HG02678 (cell line): ENCODE measurements around the gene UPF3B.
"Not testable (repeated sequence)": the region's sequence is repeated elsewhere in the genome, so short reads cannot be mapped to it uniquely, and the experiment has no call there.

ENCODE experiments used
- ATAC-seq: cut with Tn5 transposase; IDR thresholded peaks from one replicate; pipeline ENCODE4 v1.9.1; 2021; ENCODE audit warnings: mild to moderate bottlenecking, moderate library complexity; ENCODE audit not compliant: unreplicated experiment

Gene UPF3B

DNA sequence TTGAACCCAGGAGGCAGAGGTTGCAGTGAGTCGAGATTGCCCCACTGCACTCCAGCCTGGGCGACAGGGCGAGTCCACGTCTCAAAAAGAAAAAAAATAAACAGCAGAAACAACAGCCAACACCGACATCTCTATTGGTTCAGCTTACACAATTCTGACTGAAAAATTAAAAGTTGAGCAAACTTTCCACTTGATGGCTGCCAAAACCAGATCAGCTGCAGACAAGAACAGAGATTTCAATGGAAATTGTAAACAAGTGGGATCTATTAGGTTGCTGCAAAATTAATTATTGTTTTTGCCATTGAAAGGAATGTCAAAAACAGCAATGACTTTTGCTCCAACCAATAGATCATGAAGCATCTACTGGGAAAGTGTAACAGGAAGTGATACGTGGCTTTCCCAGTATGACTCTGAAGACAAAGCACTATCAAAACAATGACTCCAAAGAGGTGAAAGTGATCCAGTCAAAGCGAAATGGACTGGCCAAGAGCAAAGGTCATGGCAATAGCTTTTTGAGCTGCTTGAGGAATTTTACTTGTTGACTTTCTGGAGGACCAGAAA lies 26.3 kb downstream of the UPF3B start:
- ATAC-seq: no peak

DNA sequence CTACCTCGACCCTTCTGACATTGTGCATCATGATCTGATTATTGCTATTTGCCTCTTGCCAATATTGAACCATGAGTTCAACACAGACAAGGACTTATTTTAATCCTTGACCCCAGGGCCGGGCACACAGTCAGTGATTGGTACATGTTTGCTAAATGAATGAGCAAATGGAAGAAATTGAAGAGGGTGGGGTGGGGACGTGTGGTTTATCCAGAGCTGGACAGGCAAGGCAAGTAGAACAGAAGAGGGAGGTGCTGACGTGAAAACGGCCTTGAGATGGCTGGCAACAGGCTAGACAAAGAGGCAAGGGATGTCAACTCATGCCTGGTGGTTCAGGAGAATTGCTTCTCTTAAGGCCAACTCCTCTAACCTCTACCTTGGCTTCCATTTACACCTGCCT lies 28.5 kb downstream of the UPF3B start:
- ATAC-seq: not testable (repeated sequence)

DNA sequence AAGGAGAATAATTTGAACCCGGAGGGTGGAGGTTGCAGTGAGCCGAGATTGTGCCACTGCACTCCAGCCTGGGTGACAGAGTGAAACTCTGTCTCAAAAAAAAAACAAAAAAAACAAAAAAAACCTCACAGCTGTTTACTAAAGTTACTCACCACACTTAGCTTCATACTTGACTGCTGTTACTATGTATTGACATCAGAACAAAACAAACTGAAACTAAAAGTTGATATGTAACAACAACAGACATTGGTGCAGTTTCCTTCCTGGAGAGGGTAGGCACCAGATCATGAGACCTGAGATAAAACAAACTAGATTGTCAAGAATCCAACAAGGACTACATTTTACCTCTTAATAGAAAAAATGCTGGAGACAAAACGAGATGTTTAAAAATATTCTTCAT lies 31.1 kb downstream of the UPF3B start:
- ATAC-seq: peak; percentile 96

DNA sequence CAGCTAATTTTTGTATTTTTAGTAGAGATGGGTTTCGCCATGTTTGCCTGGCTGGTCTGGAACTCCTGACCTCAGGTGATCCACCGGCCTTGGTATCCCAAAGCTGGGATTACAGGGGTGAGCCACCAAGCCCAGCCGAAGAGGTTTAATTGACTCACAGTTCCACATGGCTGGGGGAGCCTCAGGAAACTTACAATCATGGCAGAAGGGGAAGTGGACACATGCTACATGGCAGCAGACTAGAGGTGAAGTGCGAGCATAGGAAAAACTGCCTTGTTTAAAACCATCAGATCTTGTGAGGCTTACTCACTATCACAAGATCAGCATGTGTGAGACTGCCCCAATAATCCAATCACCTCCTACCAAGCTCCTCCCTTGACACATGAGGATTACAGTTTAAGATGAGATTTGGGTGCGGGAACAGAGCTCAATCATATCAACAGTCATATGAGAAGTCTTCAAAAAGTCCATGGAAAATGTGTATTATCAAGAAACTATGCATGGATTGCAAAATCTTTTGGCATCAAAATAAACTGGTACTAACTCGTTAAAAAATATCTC lies 35.6 kb downstream of the UPF3B start:
- ATAC-seq: no peak

DNA sequence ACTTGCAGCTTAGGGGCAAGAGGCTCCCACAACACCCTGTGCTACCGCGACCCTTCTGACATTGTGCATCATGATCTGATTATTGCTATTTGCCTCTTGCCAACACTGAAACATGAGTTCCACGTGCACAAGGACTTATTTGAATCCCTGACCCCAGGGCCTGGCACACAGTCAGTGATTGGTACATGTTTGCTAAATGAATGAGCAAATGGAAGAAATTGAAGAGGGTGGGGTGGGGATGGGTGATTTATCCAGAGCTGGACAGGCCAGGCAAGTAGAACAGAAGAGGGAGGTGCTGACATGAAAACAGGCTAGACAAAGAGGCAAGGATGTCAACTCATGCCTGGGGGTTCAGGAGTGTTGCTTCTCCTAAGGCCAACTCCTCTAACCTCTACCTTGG lies 36.5 kb downstream of the UPF3B start:
- no peak for ATAC-seq

DNA sequence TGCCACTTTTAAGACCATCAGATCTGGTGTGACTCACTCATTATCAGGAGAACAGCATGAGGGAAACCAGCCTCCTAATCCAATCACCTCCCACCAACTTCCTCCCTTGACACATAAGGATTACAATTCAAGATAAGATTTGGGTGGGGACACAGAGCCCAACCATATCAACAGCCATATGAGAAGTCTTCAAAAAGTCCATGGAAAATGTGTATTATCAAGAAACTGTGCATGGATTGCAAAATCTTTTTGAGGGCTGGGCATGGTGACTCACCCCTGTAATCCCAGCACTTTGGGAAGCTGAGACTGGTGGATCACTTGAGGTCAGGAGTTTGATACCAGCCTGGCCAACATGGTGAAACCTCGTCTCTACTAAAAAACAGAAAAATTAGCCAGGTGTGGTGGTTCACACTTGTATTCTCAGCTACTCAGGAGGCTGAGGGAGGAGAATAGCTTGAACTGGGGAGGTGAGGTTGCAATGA lies 43.5 kb downstream of the UPF3B start:
- no peak for ATAC-seq

DNA sequence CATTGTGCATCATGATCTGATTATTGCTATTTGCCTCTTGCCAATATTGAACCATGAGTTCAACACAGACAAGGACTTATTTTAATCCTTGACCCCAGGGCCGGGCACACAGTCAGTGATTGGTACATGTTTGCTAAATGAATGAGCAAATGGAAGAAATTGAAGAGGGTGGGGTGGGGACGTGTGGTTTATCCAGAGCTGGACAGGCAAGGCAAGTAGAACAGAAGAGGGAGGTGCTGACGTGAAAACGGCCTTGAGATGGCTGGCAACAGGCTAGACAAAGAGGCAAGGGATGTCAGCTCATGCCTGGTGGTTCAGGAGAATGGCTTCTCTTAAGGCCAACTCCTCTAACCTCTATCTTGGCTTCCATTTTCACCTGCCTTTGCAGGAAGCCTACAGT lies 44.3 kb downstream of the UPF3B start:
- ATAC-seq: not testable (repeated sequence)

DNA sequence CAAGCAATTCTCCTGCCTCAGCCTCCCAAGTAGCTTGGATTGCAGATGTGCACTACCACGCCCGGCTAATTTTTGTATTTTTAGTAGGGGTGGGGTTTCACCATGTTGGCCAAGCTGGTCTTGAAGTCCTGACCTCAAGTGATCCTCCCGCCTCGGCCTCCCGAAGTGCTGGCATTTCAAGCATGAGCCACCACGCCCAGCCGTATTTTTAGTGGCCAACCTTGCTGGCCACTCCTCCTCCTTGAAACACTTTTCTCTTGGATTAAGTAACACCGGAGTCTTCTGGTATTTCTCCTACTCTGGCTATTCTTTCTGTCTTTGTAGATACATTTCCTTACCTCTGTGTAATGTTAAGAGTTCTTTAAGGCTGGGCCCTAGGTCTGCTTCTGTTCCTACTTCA lies 50.2 kb downstream of the UPF3B start:
- ATAC-seq: no peak

DNA sequence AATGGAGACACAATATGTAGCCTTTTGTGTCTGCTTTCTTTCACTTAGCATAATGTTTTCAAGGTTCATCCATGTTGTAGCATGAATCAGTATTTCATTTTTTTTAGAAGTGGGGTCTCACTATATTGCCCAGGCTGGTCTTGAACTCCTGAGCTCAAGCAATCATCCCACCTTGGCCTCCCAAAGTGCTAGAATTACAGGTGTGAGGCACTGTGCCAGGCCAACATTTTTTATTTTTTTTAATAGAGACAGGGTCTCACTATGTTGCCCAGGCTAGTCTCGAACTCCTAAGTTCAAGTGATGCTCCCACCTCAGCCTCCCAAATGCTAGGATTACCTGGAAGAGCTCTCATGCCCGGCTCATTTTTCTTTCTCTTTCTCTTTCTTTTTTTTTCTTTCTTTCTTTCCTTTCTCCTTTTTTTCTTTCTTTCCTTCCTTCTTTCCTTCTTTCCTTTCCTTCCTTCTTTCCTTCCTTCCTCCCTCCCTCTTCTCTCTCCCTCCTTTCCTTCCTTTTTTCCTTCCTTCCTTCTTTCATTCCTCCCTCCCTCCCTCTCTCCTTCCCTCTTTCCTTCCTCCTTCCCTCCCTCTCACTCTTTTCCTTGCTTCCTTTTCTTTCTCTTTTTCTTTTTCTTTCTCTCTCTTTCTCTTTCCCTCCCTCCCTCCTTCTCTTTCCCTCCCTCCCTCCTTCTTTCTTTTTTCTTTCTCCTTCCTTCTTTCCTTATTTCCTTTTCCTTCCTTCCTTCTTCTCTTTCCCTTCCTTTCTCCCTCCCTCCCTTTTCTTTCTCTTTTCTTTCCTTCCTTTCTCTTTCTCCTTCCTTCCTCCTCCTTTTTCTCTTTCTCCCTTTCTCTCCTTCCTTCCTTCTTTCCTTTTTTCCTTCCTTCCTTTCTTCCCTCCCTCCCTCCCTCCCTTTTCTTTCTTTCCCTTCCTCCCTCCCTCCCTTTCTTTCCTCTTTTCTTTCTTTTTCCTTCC lies 51.2 kb downstream of the UPF3B start:
- ATAC-seq: no peak

DNA sequence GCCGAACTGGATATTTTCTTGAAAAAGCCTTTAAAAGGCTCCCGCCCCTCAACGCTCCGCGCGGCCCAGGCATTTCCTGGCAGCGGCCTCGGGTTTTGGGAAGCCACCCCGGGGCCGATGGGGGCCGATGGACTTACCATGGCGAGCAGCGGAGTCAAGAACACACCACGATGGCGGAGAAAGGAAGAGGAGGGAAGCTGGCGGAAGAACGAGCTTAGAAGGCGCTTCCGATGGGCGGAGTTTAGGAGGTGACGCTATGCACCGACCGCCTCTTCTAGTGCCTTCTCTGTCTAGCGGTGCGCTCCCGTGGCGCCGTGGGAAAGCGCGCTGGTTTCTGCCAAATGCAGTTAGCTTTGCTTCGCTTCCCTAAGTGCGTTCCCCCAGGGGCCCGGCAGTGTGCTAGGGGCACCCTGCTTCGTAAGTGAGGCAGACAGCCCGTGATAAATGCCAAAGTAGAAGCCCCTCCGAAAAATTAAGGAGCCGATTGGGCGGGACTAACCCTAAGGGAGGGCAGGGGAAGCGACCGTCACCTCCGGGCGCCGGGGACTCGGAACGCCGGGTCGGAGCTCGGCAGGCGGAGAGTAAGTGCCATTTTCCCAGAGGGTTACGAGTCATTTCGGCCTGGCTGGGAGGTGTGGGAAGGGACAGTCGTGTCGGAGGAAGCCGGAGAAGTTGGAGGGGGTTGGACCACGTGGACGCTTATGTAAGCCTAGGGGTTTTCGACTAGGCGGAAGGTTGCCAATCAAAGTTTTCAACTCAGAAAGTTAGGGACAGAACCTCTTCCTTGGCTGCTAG lies 61.1 kb downstream of the UPF3B start, which contains the start of gene RPL39:
RPL39 (minus strand) TSS at position 194 of the 795 bp plus-strand sequence; CDS start at position 140, 54 bp downstream.
- peak; percentile 93 for ATAC-seq

DNA sequence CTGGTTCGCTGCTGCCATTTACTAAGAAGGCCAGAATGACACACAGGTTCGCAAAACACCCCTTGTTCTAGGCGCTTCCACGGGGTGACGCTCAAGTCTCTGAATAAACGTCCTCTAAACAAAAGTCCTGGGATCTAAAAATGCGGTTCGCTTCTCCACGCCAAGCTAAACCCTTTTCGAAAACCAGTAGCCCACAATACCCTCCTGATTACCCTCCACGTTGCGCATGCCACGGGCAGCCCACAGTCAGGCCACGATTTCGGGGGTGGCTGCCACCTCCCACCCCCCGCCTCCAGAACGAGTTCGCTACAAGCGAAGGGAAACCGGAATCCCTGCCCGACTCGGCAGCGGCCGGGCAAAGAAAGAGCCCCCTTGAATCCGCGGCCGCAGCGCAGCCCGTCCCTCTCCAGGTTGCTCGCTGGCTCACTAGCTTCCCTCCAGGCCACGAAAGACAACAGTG lies 61.8 kb downstream of the UPF3B start:
- peak; percentile 22 for ATAC-seq

DNA sequence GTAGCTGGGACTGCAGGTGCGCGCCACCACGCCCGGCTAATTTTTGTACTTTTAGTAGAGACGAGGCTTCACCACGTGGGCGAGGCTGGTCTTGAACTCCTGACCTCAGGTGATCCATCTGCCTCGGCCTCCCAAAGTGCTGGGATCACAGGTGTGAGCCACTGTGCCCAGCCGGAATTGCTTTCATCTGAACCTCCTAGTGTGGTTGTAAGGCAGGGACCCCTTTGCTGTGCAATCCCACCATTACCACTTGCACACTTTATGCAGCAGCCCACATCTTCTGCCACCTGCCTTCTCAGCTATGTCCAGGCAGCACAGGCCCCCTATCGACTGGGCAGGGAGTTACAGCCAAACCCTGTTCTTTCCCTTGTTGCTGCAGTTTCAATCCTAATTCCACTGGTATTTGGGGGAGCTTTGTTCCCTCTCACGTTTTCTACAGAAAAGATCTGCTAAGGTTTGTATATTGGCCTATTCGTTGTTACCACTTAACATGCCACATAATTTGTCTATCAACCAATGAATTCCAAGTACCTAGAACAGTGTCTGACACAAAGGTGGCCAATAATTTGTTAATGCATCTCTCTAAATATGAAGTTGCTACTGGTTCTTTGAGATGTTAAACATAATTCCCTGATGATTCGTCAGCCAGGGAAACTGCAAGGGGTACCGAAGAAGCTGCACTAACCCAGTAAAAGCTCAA lies 67.9 kb downstream of the UPF3B start:
- ATAC-seq: no peak
